D721Med (cell line): Measurements from ENCODE around the gene MMP10.
"Not testable (repeated sequence)": the region's sequence is repeated elsewhere in the genome, so short reads cannot be mapped to it uniquely, and the experiment has no call there.

Source experiments
- DNase-seq: peaks from one replicate; pipeline ENCODE4 v3.0.0; 2011; ENCODE audit warnings: low spot score; ENCODE audit not compliant: insufficient read length
- FAIRE-seq: peaks from 2 replicates; lab custom pipeline; 2011; peaks lifted over from hg19 to GRCh38; lab: Jason Lieb, UNC
- CTCF ChIP-seq: IDR thresholded peaks from 2 replicates; pipeline ENCODE4 v1.5.1; 2012; ENCODE audit warnings: mild to moderate bottlenecking, control low read depth; ENCODE audit not compliant: insufficient read depth; ENCODE audit errors: missing control alignments

Gene MMP10

GRCh38 chr11:102751673-102752072 lies 28.8 kb downstream of the MMP10 start:
- TF ChIP-seq CTCF: no peak
- FAIRE-seq (no peak), DNase-seq (no peak)

- DNase-seq: no peak
- no peak for FAIRE-seq
- peak; percentile 14 for TF ChIP-seq CTCF
Observed at GRCh38 chr11:102749101-102749722, 31.2 kb downstream of the MMP10 start.

GRCh38 chr11:102746746-102747578 lies 33.5 kb downstream of the MMP10 start:
- DNase-seq, FAIRE-seq: not testable (repeated sequence)

- no peak for FAIRE-seq
- TF ChIP-seq CTCF: no peak
- no peak for DNase-seq
Observed at GRCh38 chr11:102734650-102735049, 45.8 kb downstream of the MMP10 start.

- FAIRE-seq (no peak), DNase-seq (no peak)
- peak; percentile 89 for TF ChIP-seq CTCF
Observed at GRCh38 chr11:102733232-102733875, 47.1 kb downstream of the MMP10 start.

GRCh38 chr11:102730944-102731343 lies 49.5 kb downstream of the MMP10 start:
- not testable (repeated sequence) for DNase-seq, FAIRE-seq

GRCh38 chr11:102729849-102730815 lies 50.3 kb downstream of the MMP10 start:
- TF ChIP-seq CTCF: no peak
- DNase-seq (no peak), FAIRE-seq (no peak)
